GM12875 (cell line): ENCODE results near the gene RAX2.

ENCODE experiments used
- H3K4me3 ChIP-seq: one replicate; pipeline ENCODE4 v1.5.1; 2011; ENCODE audit warnings: low read depth, low read length, control low read depth
- CTCF ChIP-seq: IDR thresholded peaks from 2 replicates; pipeline ENCODE4 v1.5.1; 2011; ENCODE audit warnings: low read depth, mild to moderate bottlenecking, control low read depth, inconsistent platforms, low read length, moderate library complexity, borderline replicate concordance; ENCODE audit not compliant: insufficient read depth

Gene RAX2

GRCh38 chr19:3781603-3782002 is 9.6 kb upstream of the RAX2 start:
- no peak for TF ChIP-seq CTCF
- no peak overlapping the region for H3K4me3 ChIP-seq

- H3K4me3 ChIP-seq = no peak overlapping the region
- no peak for TF ChIP-seq CTCF
Observed at GRCh38 chr19:3780786-3781304, 8.8 kb upstream of the RAX2 start.

- H3K4me3 ChIP-seq = no peak overlapping the region
- no peak for TF ChIP-seq CTCF
Observed at GRCh38 chr19:3778899-3779723, 7.1 kb upstream of the RAX2 start.

- no peak overlapping the region for H3K4me3 ChIP-seq
- no peak for TF ChIP-seq CTCF
Observed at GRCh38 chr19:3778104-3778867, 6.3 kb upstream of the RAX2 start.

GRCh38 chr19:3776479-3777040 is 4.5 kb upstream of the RAX2 start:
- TF ChIP-seq CTCF = no peak
- H3K4me3 ChIP-seq = no peak overlapping the region

GRCh38 chr19:3775831-3776230 is 3.8 kb upstream of the RAX2 start:
- H3K4me3 ChIP-seq = no peak overlapping the region
- TF ChIP-seq CTCF = no peak
